K562 (cell line): ENCODE measurements around the gene PTGER4. TPM values are rescaled to one million over a fixed set of nuclear protein-coding genes. Genes with fewer than 3 reads are reported as not detected.
A peak's percentile ranks its signal among the peaks of the same experiment; 100 is the strongest.

Experiments used
- ATAC-seq: fragments of 200-7000 bp; cut with Tn5 transposase; 3 replicates; pipeline ENCODE4 v1.9.1; 2020; ENCODE audit warnings: moderate library complexity
- BruUV-seq: library from RNA; stranded (reverse); fragments of 400-500 nt; replicated peaks from 2 replicates; lab custom pipeline; 2021; lab: Mats Ljungman, UMichigan
- CTCF ChIA-PET: fragments of 300-600 bp; formaldehyde crosslinking; extraction: SDS; loops from one replicate; lab custom pipeline; 2021; ENCODE audit warnings: low intra/inter-chr PET ratio; lab: Yijun Ruan, JAX
- POLR2A ChIA-PET: fragments of 300-600, 350-650 bp; sonication (Branson Sonifier 250); formaldehyde crosslinking; extraction: SDS; loops from one replicate; lab custom pipeline; 2021; ENCODE audit warnings: antibody characterized with exemption, inconsistent platforms; lab: Yijun Ruan, JAX
- DNase-seq, 4 experiments: peaks; one replicate each; pipeline versions ENCODE4 v3.0.0 to v3.0.0-alpha.2; 2011 to 2018; ENCODE audit warnings: low spot score in 3 of 4, mixed read lengths in 3 of 4; ENCODE audit errors: extremely low read depth in 1 of 4
- FAIRE-seq: peaks from 2 replicates; lab custom pipeline; 2011; peaks lifted over from hg19 to GRCh38; lab: Jason Lieb, UNC
- H2AFZ ChIP-seq: 2 replicates; pipeline ENCODE4 v1.6.0; 2011; ENCODE audit warnings: low read depth, low read length, control low read depth, inconsistent platforms
- H3K27ac ChIP-seq: fragments of 200-600 bp; 3 replicates; pipeline ENCODE4 v1.8.0; 2011; ENCODE audit warnings: low read depth, mild to moderate bottlenecking, control low read depth, inconsistent platforms, low read length, moderate library complexity, mixed read lengths; ENCODE audit errors: extremely low read depth
- H3K27me3 ChIP-seq, 2 experiments: fragments of 300-600 bp in 1 of 2; 2 replicates in 1 of 2; 3 replicates in 1 of 2; pipeline versions ENCODE4 v1.6.0 to v1.8.0; 2011; ENCODE audit warnings: inconsistent platforms in 2 of 2, low read length in 2 of 2, mild to moderate bottlenecking in 1 of 2, mixed read lengths in 1 of 2, moderate library complexity in 1 of 2; ENCODE audit not compliant: control insufficient read depth in 2 of 2, insufficient read depth in 2 of 2
- H3K36me3 ChIP-seq: fragments of 300-600 bp; 3 replicates; pipeline ENCODE4 v1.8.0; 2011; ENCODE audit warnings: mild to moderate bottlenecking, low read length, inconsistent platforms; ENCODE audit not compliant: control insufficient read depth, insufficient read depth
- H3K4me1 ChIP-seq, 2 experiments: fragments of 200-600 bp in 1 of 2; replicated peaks in 1 of 2; 2 replicates in 1 of 2; 3 replicates in 1 of 2; pipeline versions ENCODE4 v1.5.1 to v1.8.0; 2011; ENCODE audit warnings: inconsistent platforms in 2 of 2, low read length in 2 of 2, mild to moderate bottlenecking in 1 of 2, mixed read lengths in 1 of 2, moderate library complexity in 1 of 2; ENCODE audit not compliant: control insufficient read depth in 2 of 2, insufficient read depth in 2 of 2
- H3K4me2 ChIP-seq: 2 replicates; pipeline ENCODE4 v1.6.1; 2011; ENCODE audit warnings: low read length, control low read depth, inconsistent platforms, mixed read lengths; ENCODE audit not compliant: insufficient read depth
- H3K4me3 ChIP-seq: fragments of 200-600 bp; sonication (generic), shearing (Covaris generic); 2 replicates; pipeline ENCODE4 v1.5.1; 2016; ENCODE audit warnings: control low read depth, inconsistent platforms
- H3K79me2 ChIP-seq: fragments of 200-600 bp; 3 replicates; pipeline ENCODE4 v1.8.0; 2011; ENCODE audit warnings: low read length, inconsistent platforms; ENCODE audit not compliant: control insufficient read depth, insufficient read depth
- H3K9ac ChIP-seq, 2 experiments: 2 replicates each; pipeline versions ENCODE4 v1.6.0 to v1.6.1; 2011; ENCODE audit warnings: low read depth in 2 of 2, low read length in 2 of 2, control low read depth in 1 of 2, inconsistent platforms in 1 of 2, mild to moderate bottlenecking in 1 of 2, mixed read lengths in 1 of 2; ENCODE audit not compliant: insufficient read depth in 1 of 2
- H3K9me1 ChIP-seq: one replicate; pipeline ENCODE4 v1.6.0; 2011; ENCODE audit warnings: inconsistent platforms, mild to moderate bottlenecking, low read length, moderate library complexity; ENCODE audit not compliant: control insufficient read depth, insufficient read depth
- H3K9me3 ChIP-seq: replicated peaks from 2 replicates; pipeline ENCODE4 v1.5.1; 2011; ENCODE audit warnings: low read depth, low read length, inconsistent platforms; ENCODE audit not compliant: control insufficient read depth, insufficient read depth
- H4K20me1 ChIP-seq: replicated peaks from 2 replicates; pipeline ENCODE4 v1.6.1; 2011; ENCODE audit warnings: low read length, inconsistent platforms, mixed read lengths; ENCODE audit not compliant: control insufficient read depth, insufficient read depth
- ARID2 ChIP-seq: fragments of 450-650 bp; IDR thresholded peaks from 2 replicates; pipeline ENCODE4 v1.6.1; 2017; ENCODE audit warnings: antibody characterized with exemption, mild to moderate bottlenecking
- DEAF1 ChIP-seq: fragments of 450-650 bp; formaldehyde crosslinking; IDR thresholded peaks from 2 replicates; pipeline ENCODE4 v1.4.0; 2020; ENCODE audit warnings: mild to moderate bottlenecking, moderate library complexity
- EGR1 ChIP-seq: fragments of 450-650 bp; conservative IDR thresholded peaks from 2 replicates; pipeline ENCODE4 v1.6.1; 2017; ENCODE audit warnings: mild to moderate bottlenecking
- ETV5 ChIP-seq: sonication (generic); formaldehyde crosslinking; IDR thresholded peaks from 2 replicates; pipeline ENCODE4 v1.4.0; 2020; ENCODE audit warnings: low read depth, mild to moderate bottlenecking, missing genetic modification reagents
- RB1 ChIP-seq: fragments of 450-650 bp; IDR thresholded peaks from 2 replicates; pipeline ENCODE4 v1.6.1; 2017; ENCODE audit warnings: low read depth, mild to moderate bottlenecking
- RBFOX2 ChIP-seq: fragments of 200-400 bp; formaldehyde crosslinking; IDR thresholded peaks from 2 replicates; pipeline ENCODE4 v1.6.1; 2017; ENCODE audit warnings: low read depth, mild to moderate bottlenecking, low read length, moderate library complexity
- RBM15 ChIP-seq: fragments of 200-400 bp; formaldehyde crosslinking; IDR thresholded peaks from 2 replicates; pipeline ENCODE4 v1.6.1; 2018; ENCODE audit warnings: mild to moderate bottlenecking, low read length, moderate library complexity; ENCODE audit not compliant: insufficient read depth
- SMAD1 ChIP-seq: fragments of 150-350 bp; IDR thresholded peaks from 2 replicates; pipeline ENCODE4 v1.6.1; 2014; ENCODE audit warnings: low read length, low read depth; ENCODE audit not compliant: partially characterized antibody
- SMC3 ChIP-seq: conservative IDR thresholded peaks from 2 replicates; pipeline ENCODE4 v1.6.1; 2011; ENCODE audit warnings: low read depth, low read length, improper control_type of control experiment; ENCODE audit not compliant: insufficient read depth
- STAG1 ChIP-seq: sonication (generic); formaldehyde crosslinking; IDR thresholded peaks from 2 replicates; pipeline ENCODE4 v1.5.0; 2020; ENCODE audit warnings: missing genetic modification reagents, borderline replicate concordance
- TBP ChIP-seq: optimal IDR thresholded peaks from 2 replicates; pipeline ENCODE3; 2011; ENCODE audit warnings: low read depth, low read length, improper control_type of control experiment
- ZNF609 ChIP-seq: sonication (generic); formaldehyde crosslinking; IDR thresholded peaks from 2 replicates; pipeline ENCODE4 v1.8.1; 2023; ENCODE audit warnings: missing genetic modification reagents, mild to moderate bottlenecking, borderline replicate concordance
- WGBS: fragments of 100-300 bp; shearing (Covaris generic); methylation state at CpG from one replicate; pipeline ENCODE4 v1.1.6; 2016; ENCODE audit warnings: low coverage, mixed read lengths; ENCODE audit not compliant: insufficient coverage; ENCODE audit errors: missing lambda C conversion rate; 5-methylcytosine and 5-hydroxymethylcytosine counted together
- in situ Hi-C: fragments of 300-500 bp; cut with MboI; formaldehyde crosslinking; loops from 4 replicates; pipeline ENCODE4 v1.15.0; 2018; ENCODE audit warnings: inconsistent platforms, mixed read lengths
- intact Hi-C: fragments of 100-400 bp; cut with micrococcal nuclease; formaldehyde crosslinking; loops from 2 replicates; pipeline ENCODE4 v1.14.2; 2022
- polyA plus RNA-seq, 8 experiments: library from polyadenylated mRNA; depleted of rRNA in 4 of 8; stranded (reverse) in 5 of 8; unstranded in 3 of 8; fragments of >200 nt; fragmentation: Nextera tagmentation in 2 of 8; fragmentation: Illumina TruSeq in 1 of 8; extraction: Ambion mirVana in 2 of 8; extraction: Trizol in 1 of 8; gene quantifications; 2 replicates each; pipeline versions ENCODE4 v1.2.1 to v1.2.3, GENCODE V29; 2011 to 2014; ENCODE audit warnings: inconsistent platforms in 1 of 8, missing spikeins in 1 of 8
- total RNA-seq, 7 experiments: library from RNA; depleted of rRNA in 6 of 7; stranded (reverse); fragments of >200 nt in 6 of 7; fragmentation: Illumina TruSeq in 2 of 7; extraction: Trizol in 2 of 7; gene quantifications; 2 replicates each; pipeline versions ENCODE4 v1.2.1 to v1.2.3, GENCODE V29; 2011 to 2021; ENCODE audit warnings: low replicate concordance in 1 of 7
- TF ChIP-seq, protein P1 (sequence below), 3 experiments: IDR thresholded peaks in 2 of 3; conservative IDR thresholded peaks in 1 of 3; 2 replicates each; pipeline ENCODE4 v1.5.1; 2011 to 2012; ENCODE audit warnings: low read length in 3 of 3, mild to moderate bottlenecking in 3 of 3, control low read depth in 2 of 3, improper control_type of control experiment in 1 of 3, inconsistent platforms in 1 of 3, low read depth in 1 of 3, mixed read lengths in 1 of 3, moderate library complexity in 1 of 3; ENCODE audit not compliant: insufficient read depth in 2 of 3

The PTGER4 gene
- total and polyA plus RNA-seq, 9 of the 15 experiments (the other 6 are each of a cell fraction or from before 2014, with no cell fraction given), result 0.31 TPM; not detected in 8

GRCh38 chr5:40688127-40688761 lies 8.5 kb downstream of the PTGER4 start:
- CTCF ChIA-PET, result interaction anchor here (0.5 to 2.3 kb wide), 7 partner anchors 10 to 1109 kb away, joined by 3 to 17 read pairs (median 3); no protein-coding TSS in a partner anchor
- Histone ChIP-seq H3K9me3 (no peaks in the 10 kb centered on the region), H3K4me3 (no peak overlapping the region), H3K27me3 (no peaks in the 10 kb centered on the region), H3K9ac (no peak overlapping the region), H3K36me3 (no peaks in the 10 kb centered on the region), H3K79me2 (no peaks in the 10 kb centered on the region), H3K4me2 (no peak overlapping the region), H2AFZ (no peak overlapping the region), H4K20me1 (no peaks in the 10 kb centered on the region), H3K4me1 (no peaks in the 10 kb centered on the region), H3K9me1 (no peaks in the 10 kb centered on the region), H3K27ac (no peak overlapping the region)
- WGBS, result 2% methylated on average over 8 of the region's 8 CpGs
- peak; percentile 78 to 91 (median 81) for DNase-seq
- peak; percentile 99 for ATAC-seq
- BruUV-seq, result no TSS peak
- in situ Hi-C loops, result loop anchor here (25.0 kb wide), 1 partner anchor 751 kb away; no protein-coding TSS in a partner anchor
- intact Hi-C loops, result loop anchor here (1.0 to 10.0 kb wide), 7 partner anchors 48 to 1109 kb away; no protein-coding TSS in a partner anchor
- peak; percentile 98 for FAIRE-seq
- POLR2A ChIA-PET, result no interaction called here
- TF ChIP-seq RBM15, result no peak
- TF ChIP-seq EGR1, result no peak
- TF ChIP-seq SMAD1, result no peak
- TF ChIP-seq, protein P1, sequence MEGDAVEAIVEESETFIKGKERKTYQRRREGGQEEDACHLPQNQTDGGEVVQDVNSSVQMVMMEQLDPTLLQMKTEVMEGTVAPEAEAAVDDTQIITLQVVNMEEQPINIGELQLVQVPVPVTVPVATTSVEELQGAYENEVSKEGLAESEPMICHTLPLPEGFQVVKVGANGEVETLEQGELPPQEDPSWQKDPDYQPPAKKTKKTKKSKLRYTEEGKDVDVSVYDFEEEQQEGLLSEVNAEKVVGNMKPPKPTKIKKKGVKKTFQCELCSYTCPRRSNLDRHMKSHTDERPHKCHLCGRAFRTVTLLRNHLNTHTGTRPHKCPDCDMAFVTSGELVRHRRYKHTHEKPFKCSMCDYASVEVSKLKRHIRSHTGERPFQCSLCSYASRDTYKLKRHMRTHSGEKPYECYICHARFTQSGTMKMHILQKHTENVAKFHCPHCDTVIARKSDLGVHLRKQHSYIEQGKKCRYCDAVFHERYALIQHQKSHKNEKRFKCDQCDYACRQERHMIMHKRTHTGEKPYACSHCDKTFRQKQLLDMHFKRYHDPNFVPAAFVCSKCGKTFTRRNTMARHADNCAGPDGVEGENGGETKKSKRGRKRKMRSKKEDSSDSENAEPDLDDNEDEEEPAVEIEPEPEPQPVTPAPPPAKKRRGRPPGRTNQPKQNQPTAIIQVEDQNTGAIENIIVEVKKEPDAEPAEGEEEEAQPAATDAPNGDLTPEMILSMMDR (IDR thresholded peaks at IDR 0.05 in 2 of 3, conservative IDR thresholded peaks at IDR 0.05 in 1 of 3; ENCODE audit: insufficient read depth in 2 of 3, low read depth in 1 of 3, low read length in 3 of 3), result peak; percentile 86 to 96 (median 87)
- no peak for TF ChIP-seq RBFOX2
- no peak for TF ChIP-seq ETV5 (CRISPR knock-in tag)
- peak; percentile 30 for TF ChIP-seq TBP
- no peak for TF ChIP-seq ZNF609
- peak; percentile 78; the same call in 1 of the 2 replicates for TF ChIP-seq STAG1 (CRISPR knock-in tag)
- peak; percentile 95 for TF ChIP-seq SMC3
- 0 out of 2 replicates have a peak, but pooled peaks have one; percentile 30 for TF ChIP-seq ARID2
- TF ChIP-seq RB1, result peak; percentile 44; the same call in 1 of the 2 replicates
- peak; percentile 93 for TF ChIP-seq DEAF1 (CRISPR knock-in tag)
